HCT116 (cell line): ENCODE results near the gene MAP3K8.

Experiments used
- CBX3 ChIP-seq: IDR thresholded peaks from 2 replicates; pipeline ENCODE4 v1.6.1; 2012; ENCODE audit warnings: low read depth
- CTCF ChIP-seq, 3 experiments: fragments of 200-600 bp in 1 of 3; sonication (generic) in 1 of 3; IDR thresholded peaks in 2 of 3; conservative IDR thresholded peaks in 1 of 3; 2 replicates each; pipeline ENCODE4 v1.5.1; 2012 to 2017; ENCODE audit warnings: low read depth in 2 of 3, low read length in 2 of 3, antibody characterized with exemption in 1 of 3, borderline replicate concordance in 1 of 3, control low read depth in 1 of 3, mild to moderate bottlenecking in 1 of 3, mixed read lengths in 1 of 3, mixed run types in 1 of 3, moderate library complexity in 1 of 3; ENCODE audit not compliant: insufficient read depth in 1 of 3
- POLR2A ChIP-seq: IDR thresholded peaks from 2 replicates; pipeline ENCODE4 v1.7.0; 2011; ENCODE audit warnings: borderline replicate concordance; ENCODE audit not compliant: insufficient read depth, insufficient read length; ENCODE audit errors: extremely low read depth
- SIN3A ChIP-seq: IDR thresholded peaks from 2 replicates; pipeline ENCODE4 v1.6.1; 2012; ENCODE audit warnings: low read depth
- YY1 ChIP-seq: IDR thresholded peaks from 2 replicates; pipeline ENCODE4 v1.6.1; 2011; ENCODE audit warnings: low read length, low read depth, moderate library complexity, mild to moderate bottlenecking; ENCODE audit not compliant: insufficient replicate concordance; ENCODE audit errors: extremely low read depth
- TF ChIP-seq, protein P1 (sequence below): IDR thresholded peaks from 2 replicates; pipeline ENCODE4 v1.6.1; 2012

DNA sequence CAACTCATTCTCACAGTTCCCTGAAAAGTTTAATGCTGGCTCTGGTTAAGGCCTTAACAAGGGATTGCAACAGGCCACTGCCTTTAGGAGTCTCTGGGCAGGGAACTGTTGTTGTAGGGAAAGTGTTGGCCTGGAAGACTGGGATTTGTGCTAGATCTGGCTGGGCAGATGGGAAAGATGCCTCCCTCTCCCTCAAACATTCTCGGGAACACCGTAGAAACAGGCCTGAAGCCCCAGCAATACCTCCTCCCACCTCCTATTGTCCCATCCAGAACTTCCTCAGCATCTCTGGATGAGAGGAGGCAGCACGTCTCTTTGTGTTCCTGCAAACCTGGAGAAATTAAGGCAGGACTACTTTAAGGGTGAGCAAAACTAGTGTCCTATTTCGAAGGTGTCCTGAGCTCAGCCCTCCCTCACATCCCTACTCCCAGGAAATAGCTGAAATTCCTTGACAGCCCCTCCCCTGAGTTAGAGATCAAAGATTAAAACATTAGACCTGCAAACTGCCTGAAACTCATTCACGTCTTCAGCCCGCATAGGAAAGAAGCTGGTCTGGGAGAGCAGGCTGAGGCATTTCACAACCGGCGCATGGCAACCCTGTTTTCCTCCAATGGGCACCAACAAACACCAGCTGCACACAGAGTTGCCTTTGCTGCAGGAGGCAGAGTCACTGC, 10.9 kb upstream of the MAP3K8 start:
- TF ChIP-seq CTCF (IDR thresholded peaks at IDR 0.05 in 2 of 3, conservative IDR thresholded peaks at IDR 0.05 in 1 of 3; ENCODE audit: borderline replicate concordance in 1 of 3, insufficient read depth in 1 of 3, low read depth in 2 of 3, low read length in 2 of 3) (no peak), SIN3A (no peak), POLR2A (no peak), CBX3 (no peak), YY1 (no peak)
- TF ChIP-seq, protein P1, sequence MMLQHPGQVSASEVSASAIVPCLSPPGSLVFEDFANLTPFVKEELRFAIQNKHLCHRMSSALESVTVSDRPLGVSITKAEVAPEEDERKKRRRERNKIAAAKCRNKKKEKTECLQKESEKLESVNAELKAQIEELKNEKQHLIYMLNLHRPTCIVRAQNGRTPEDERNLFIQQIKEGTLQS = no peak
